Mesenchymal stem cell (in vitro differentiated cells and primary cell): ENCODE data around the gene CCDC92B.
A peak's percentile ranks its signal among the peaks of the same experiment; 100 is the strongest.

ENCODE experiments used
- DNase-seq: peaks from one replicate; pipeline ENCODE4 v3.0.0-alpha.2; 2013
- H2AFZ ChIP-seq: one replicate; pipeline ENCODE4 v1.6.1; 2013; ENCODE audit warnings: low read depth, mild to moderate bottlenecking, control low read depth, inconsistent platforms, low read length, moderate library complexity
- H2AK5ac ChIP-seq: 2 replicates; pipeline ENCODE4 v1.6.1; 2013; ENCODE audit warnings: low read length, moderate library complexity, mild to moderate bottlenecking, inconsistent platforms; ENCODE audit not compliant: severe bottlenecking
- H2BK120ac ChIP-seq: one replicate; pipeline ENCODE4 v1.6.1; 2013; ENCODE audit warnings: low read depth, mild to moderate bottlenecking, inconsistent platforms, low read length, moderate library complexity
- H2BK12ac ChIP-seq, 2 experiments: one replicate each; pipeline ENCODE4 v1.6.1; 2013; ENCODE audit warnings: inconsistent platforms in 2 of 2, low read length in 2 of 2, mild to moderate bottlenecking in 2 of 2, moderate library complexity in 2 of 2, control low read depth in 1 of 2
- H2BK15ac ChIP-seq: one replicate; pipeline ENCODE4 v1.6.1; 2013; ENCODE audit warnings: mild to moderate bottlenecking, low read depth, inconsistent platforms; ENCODE audit not compliant: poor library complexity, severe bottlenecking
- H2BK5ac ChIP-seq: 2 replicates; pipeline ENCODE4 v1.6.1; 2013; ENCODE audit warnings: low read depth, mild to moderate bottlenecking, low read length, control low read depth, inconsistent platforms; ENCODE audit not compliant: poor library complexity, severe bottlenecking
- H3K14ac ChIP-seq, 2 experiments: one replicate each; pipeline ENCODE4 v1.6.1; 2013; ENCODE audit warnings: inconsistent platforms in 2 of 2, low read length in 2 of 2, control low read depth in 1 of 2, mild to moderate bottlenecking in 1 of 2, moderate library complexity in 1 of 2
- H3K18ac ChIP-seq, 2 experiments: one replicate each; pipeline ENCODE4 v1.6.1; 2013; ENCODE audit warnings: inconsistent platforms in 2 of 2, low read length in 2 of 2, control low read depth in 1 of 2, low read depth in 1 of 2, mild to moderate bottlenecking in 1 of 2
- H3K23ac ChIP-seq, 2 experiments: one replicate each; pipeline ENCODE4 v1.6.1; 2013; ENCODE audit warnings: inconsistent platforms in 2 of 2, low read length in 2 of 2, mild to moderate bottlenecking in 2 of 2, moderate library complexity in 2 of 2, control low read depth in 1 of 2
- H3K27ac ChIP-seq: 2 replicates; pipeline ENCODE4 v1.5.1; 2013; ENCODE audit warnings: mild to moderate bottlenecking, moderate library complexity, low read length, control low read depth, inconsistent platforms; ENCODE audit not compliant: poor library complexity, severe bottlenecking
- H3K27me3 ChIP-seq, 2 experiments: 2 replicates each; pipeline versions ENCODE4 v1.6.1 to v1.7.0; 2013; ENCODE audit warnings: low read length in 2 of 2, mild to moderate bottlenecking in 2 of 2, moderate library complexity in 2 of 2, control low read depth in 1 of 2, inconsistent platforms in 1 of 2; ENCODE audit not compliant: control insufficient read depth in 1 of 2, insufficient read depth in 1 of 2
- H3K36me3 ChIP-seq, 2 experiments: 2 replicates each; pipeline versions ENCODE4 v1.6.1 to v1.7.0; 2013; ENCODE audit warnings: low read length in 2 of 2, control low read depth in 1 of 2, inconsistent platforms in 1 of 2, low read depth in 1 of 2, mild to moderate bottlenecking in 1 of 2; ENCODE audit not compliant: insufficient read depth in 2 of 2, control insufficient read depth in 1 of 2
- H3K4ac ChIP-seq, 2 experiments: one replicate each; pipeline ENCODE4 v1.6.1; 2013; ENCODE audit warnings: inconsistent platforms in 2 of 2, low read length in 2 of 2, mild to moderate bottlenecking in 2 of 2, moderate library complexity in 2 of 2, control low read depth in 1 of 2, low read depth in 1 of 2
- H3K4me1 ChIP-seq: 2 replicates; pipeline ENCODE4 v1.6.1; 2013; ENCODE audit warnings: low read depth, low read length, control low read depth; ENCODE audit not compliant: control insufficient read depth, insufficient read depth
- H3K4me2 ChIP-seq: 2 replicates; pipeline ENCODE4 v1.6.1; 2013; ENCODE audit warnings: low read length, mild to moderate bottlenecking, inconsistent platforms; ENCODE audit not compliant: poor library complexity, severe bottlenecking
- H3K4me3 ChIP-seq, 2 experiments: 2 replicates each; pipeline versions ENCODE4 v1.5.1 to v1.7.0; 2013; ENCODE audit warnings: low read length in 2 of 2, mild to moderate bottlenecking in 2 of 2, control low read depth in 1 of 2, low read depth in 1 of 2; ENCODE audit not compliant: insufficient read depth in 1 of 2
- H3K79me1 ChIP-seq: replicated peaks from 2 replicates; pipeline ENCODE4 v1.6.1; 2013; ENCODE audit warnings: mild to moderate bottlenecking, control low read depth, low read length, inconsistent platforms; ENCODE audit not compliant: poor library complexity, severe bottlenecking
- H3K9ac ChIP-seq: 2 replicates; pipeline ENCODE4 v1.7.0; 2013; ENCODE audit warnings: mild to moderate bottlenecking, low read length, moderate library complexity
- H3K9me3 ChIP-seq: 2 replicates; pipeline ENCODE4 v1.7.0; 2013; ENCODE audit warnings: mild to moderate bottlenecking, low read length; ENCODE audit not compliant: control insufficient read depth
- H4K8ac ChIP-seq: one replicate; pipeline ENCODE4 v1.6.1; 2013; ENCODE audit warnings: inconsistent platforms, mild to moderate bottlenecking, low read length, moderate library complexity
- H4K91ac ChIP-seq: one replicate; pipeline ENCODE4 v1.6.1; 2013; ENCODE audit warnings: mild to moderate bottlenecking, low read length, inconsistent platforms
- WGBS: methylation state at CpG from one replicate; pipeline ENCODE4 v1.1.7; 2013; ENCODE audit warnings: mixed read lengths; 5-methylcytosine and 5-hydroxymethylcytosine counted together

The CCDC92B gene

DNA sequence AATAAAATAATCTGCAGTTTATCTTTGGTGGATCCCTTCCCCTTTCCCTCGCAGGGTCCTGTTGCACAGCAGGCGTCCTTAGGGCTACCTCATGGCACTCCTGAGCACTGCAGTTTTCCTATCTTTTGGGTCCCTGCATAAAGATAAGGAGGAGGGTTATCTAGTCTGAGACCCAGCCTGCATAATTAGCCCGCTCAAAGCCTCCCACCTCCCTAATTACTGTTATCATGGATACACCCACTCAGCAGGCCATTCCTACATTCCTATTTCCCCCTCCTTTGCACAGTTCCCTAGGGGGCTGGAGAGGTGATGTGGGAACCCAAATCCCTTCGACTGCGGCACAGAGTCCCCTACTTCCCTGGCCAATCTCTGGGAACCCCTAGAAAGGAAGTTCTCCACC is 32.8 kb downstream of the CCDC92B start:
- WGBS: 63% methylated on average over 4 of the region's 5 CpGs
- H3K36me3 ChIP-seq: no peaks in the 10 kb centered on the region

DNA sequence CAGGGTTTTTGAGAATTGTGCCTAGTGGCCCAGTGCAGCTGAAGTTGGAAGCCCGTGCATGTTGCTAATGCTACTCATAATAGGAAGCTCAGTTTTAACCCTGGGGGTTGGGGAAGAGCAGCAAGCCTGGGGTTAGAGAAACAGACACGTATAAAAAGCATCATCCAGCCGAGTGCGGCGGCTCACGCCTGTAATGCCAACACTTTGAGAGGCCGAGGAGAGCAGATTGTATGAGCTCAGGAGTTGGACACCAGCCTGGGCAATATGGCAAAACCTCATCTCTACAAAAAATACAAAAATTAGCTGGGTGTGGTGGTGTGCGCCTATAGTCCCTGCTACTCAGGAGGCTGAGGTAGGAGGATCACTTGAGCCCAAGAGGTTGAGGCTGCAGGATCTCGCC is 35.6 kb downstream of the CCDC92B start:
- no peak overlapping the region for H2AFZ ChIP-seq
- H3K9me3 ChIP-seq: no peaks in the 10 kb centered on the region
- H3K4me3 ChIP-seq: no peak overlapping the region
- H3K27ac ChIP-seq: peak overlapping the region; percentile 38
- H2AK5ac ChIP-seq: peak overlapping the region; percentile 17
- H4K91ac ChIP-seq: no peak overlapping the region
- WGBS: 97% methylated on average over 7 of the region's 9 CpGs
- H2BK120ac ChIP-seq: no peak overlapping the region
- no peak overlapping the region for H3K4ac ChIP-seq
- no peak overlapping the region for H3K18ac ChIP-seq
- H3K36me3 ChIP-seq: no peaks in the 10 kb centered on the region
- no peak overlapping the region for H2BK12ac ChIP-seq
- DNase-seq: no peak
- H3K14ac ChIP-seq: no peak overlapping the region
- no peaks in the 10 kb centered on the region for H3K79me1 ChIP-seq
- no peak overlapping the region for H2BK5ac ChIP-seq
- peaks cover 29% of the 10 kb centered on the region for H3K4me1 ChIP-seq
- no peaks in the 10 kb centered on the region for H3K27me3 ChIP-seq
- H3K23ac ChIP-seq: no peak overlapping the region
- no peak overlapping the region for H4K8ac ChIP-seq
- no peak overlapping the region for H2BK15ac ChIP-seq
- no peak overlapping the region for H3K4me2 ChIP-seq
- no peak overlapping the region for H3K9ac ChIP-seq

More for the DNA sequence above, 32.8 kb downstream of the CCDC92B start:
- Histone ChIP-seq H4K8ac (peak overlapping the region; percentile 6), H3K4me1 (peaks cover 9% of the 10 kb centered on the region), H2BK120ac (no peak overlapping the region), H3K27me3 (peaks cover 9 to 10% of the 10 kb centered on the region in 2 experiments), H3K18ac (no peak overlapping the region), H3K27ac (no peak overlapping the region), H3K9me3 (peaks cover 8% of the 10 kb centered on the region), H3K4ac (no peak overlapping the region), H2BK12ac (no peak overlapping the region), H2BK5ac (no peak overlapping the region), H2AK5ac (no peak overlapping the region), H3K4me3 (no peak overlapping the region), H3K79me1 (no peaks in the 10 kb centered on the region), H3K23ac (no peak overlapping the region), H3K4me2 (no peak overlapping the region), H3K14ac (no peak overlapping the region), H4K91ac (no peak overlapping the region), H2AFZ (no peak overlapping the region), H2BK15ac (no peak overlapping the region), H3K9ac (no peak overlapping the region)
- no peak for DNase-seq

DNA sequence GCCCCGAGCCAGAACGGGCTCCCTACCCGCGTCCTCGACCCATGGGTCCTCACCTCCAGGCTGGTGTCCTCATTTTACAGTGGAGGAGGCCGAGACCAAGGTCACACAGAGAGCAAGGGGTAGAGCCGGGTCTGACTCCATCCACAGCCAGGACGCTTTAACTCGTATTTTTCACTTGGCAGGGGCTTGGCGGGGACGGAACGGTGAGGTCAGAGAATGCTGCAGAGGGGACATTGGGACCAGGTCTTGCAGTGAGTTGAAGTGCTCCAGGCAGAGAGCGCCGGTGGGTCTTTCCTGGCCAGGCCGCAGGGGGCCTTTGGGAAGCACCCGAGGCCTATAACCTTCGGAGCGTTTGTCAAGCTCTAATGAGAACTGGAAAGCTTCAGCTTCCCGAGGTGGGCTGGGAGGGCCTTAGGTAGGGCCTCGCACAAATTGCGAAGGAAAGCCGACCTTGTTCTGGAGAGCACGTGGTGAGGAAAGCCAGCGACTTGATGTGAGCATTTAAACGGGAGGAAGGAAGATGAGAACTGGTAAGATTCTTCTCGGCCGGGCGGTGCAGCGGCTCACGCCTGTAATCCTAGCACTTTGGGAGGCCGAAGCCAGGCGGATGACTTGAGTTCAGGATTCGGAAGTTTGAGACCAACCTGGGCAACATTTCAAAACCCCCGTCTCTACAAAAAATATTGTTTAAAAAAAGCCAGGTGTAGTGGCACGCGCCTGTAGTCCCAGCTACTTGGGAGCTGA is 37.0 kb downstream of the CCDC92B start:
- Histone ChIP-seq H2AK5ac (peak overlapping the region; percentile 11), H3K27me3 (no peaks in the 10 kb centered on the region), H3K4ac (peak overlapping the region; percentile 39 to 95), H3K4me3 (peak overlapping the region in 1 of 2 experiments; percentile 93), H4K91ac (peak overlapping the region; percentile 84), H3K79me1 (peaks cover 3% of the 10 kb centered on the region), H3K4me2 (no peak overlapping the region), H2BK12ac (no peak overlapping the region), H3K9me3 (no peaks in the 10 kb centered on the region), H3K27ac (no peak overlapping the region), H3K9ac (peak overlapping the region; percentile 87), H3K14ac (no peak overlapping the region), H3K18ac (peak overlapping the region; percentile 74 to 94), H4K8ac (peak overlapping the region; percentile 90), H2BK15ac (no peak overlapping the region), H3K4me1 (peaks cover 43% of the 10 kb centered on the region), H3K23ac (no peak overlapping the region), H2BK5ac (no peak overlapping the region), H2BK120ac (no peak overlapping the region), H3K36me3 (no peaks in the 10 kb centered on the region), H2AFZ (peak overlapping the region; percentile 100)
- DNase-seq: no peak
- WGBS: 74% methylated on average over 36 of the region's 36 CpGs

DNA sequence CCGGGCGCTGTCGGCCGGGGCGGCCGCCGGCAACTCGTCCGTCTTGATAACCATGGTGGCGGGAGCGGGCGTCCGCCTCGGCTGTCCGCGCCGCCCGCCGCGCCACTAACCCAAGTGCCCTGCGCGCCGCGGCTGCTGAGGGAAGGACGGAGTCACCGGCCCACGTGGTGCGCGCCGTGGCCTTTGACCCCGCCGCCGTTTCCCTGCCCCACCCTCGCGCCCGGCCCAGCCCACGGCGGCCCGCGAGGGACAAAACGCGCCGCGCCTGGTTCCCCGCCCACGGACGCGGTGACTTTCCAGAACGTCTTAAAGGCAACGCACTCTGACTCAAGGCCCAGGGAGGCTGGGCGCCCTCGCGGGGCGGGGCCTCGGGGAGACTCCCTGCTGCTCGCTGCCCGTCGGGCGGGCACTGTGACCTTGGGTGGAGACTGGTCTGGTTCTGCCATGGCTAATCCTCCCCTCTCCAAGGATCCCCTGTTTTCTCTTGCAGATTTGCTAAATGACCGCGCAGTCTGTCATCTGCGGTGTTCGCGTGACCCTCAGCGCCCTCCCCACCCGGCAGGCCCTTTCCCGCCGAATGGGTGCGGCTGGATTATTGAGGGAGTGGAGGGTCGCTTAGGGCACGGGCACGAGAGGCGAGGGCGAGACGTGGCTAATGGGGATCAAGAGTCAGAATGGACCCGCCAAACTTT is 37.7 kb downstream of the CCDC92B start, which contains the start of gene CLUH:
TSS of gene CLUH (minus strand) at position 157 of the 692 bp plus-strand sequence. CDS start at position 54, 103 bp downstream.
- Histone ChIP-seq H4K91ac (peak within 1 kb of the TSS; percentile 84), H2AFZ (peak within 1 kb of the TSS; percentile 100), H2BK5ac (no peak within 1 kb of the TSS)

More for the DNA sequence above, 37.7 kb downstream of the CCDC92B start, which contains the start of gene CLUH:
- H3K9ac ChIP-seq: peak within 1 kb of the TSS; percentile 87
- H3K27me3 ChIP-seq: no peaks in the 10 kb centered on the region
- peak within 1 kb of the TSS; percentile 39 to 95 for H3K4ac ChIP-seq
- peak within 1 kb of the TSS; percentile 90 for H4K8ac ChIP-seq
- H3K9me3 ChIP-seq: no peaks in the 10 kb centered on the region
- H2BK120ac ChIP-seq: peak within 1 kb of the TSS; percentile 55
- H3K23ac ChIP-seq: peak within 1 kb of the TSS in 1 of 2 experiments; percentile 10
- H2AK5ac ChIP-seq: peak within 1 kb of the TSS; percentile 11
- H3K18ac ChIP-seq: peak within 1 kb of the TSS; percentile 74 to 94
- peaks cover 10% of the 10 kb centered on the region for H3K79me1 ChIP-seq
- peak within 1 kb of the TSS; percentile 87 to 93 for H3K4me3 ChIP-seq
- peaks cover 50% of the 10 kb centered on the region for H3K4me1 ChIP-seq
- peaks cover 0 to 3% of the 10 kb centered on the region in 2 experiments for H3K36me3 ChIP-seq
- peak within 1 kb of the TSS; percentile 33 for H3K27ac ChIP-seq
- DNase-seq: peak; percentile 97
- WGBS: 11% methylated on average over 60 of the region's 76 CpGs
- no peak within 1 kb of the TSS for H2BK15ac ChIP-seq
- H3K4me2 ChIP-seq: peak within 1 kb of the TSS; percentile 96
- peak within 1 kb of the TSS in 1 of 2 experiments; percentile 93 for H3K14ac ChIP-seq
- peak within 1 kb of the TSS in 1 of 2 experiments; percentile 70 for H2BK12ac ChIP-seq
